Amniotic stem cell (primary cell): ENCODE data around the gene CYP21A2.
A peak's percentile ranks its signal among the peaks of the same experiment; 100 is the strongest.

ENCODE experiments used
- DNase-seq: peaks from one replicate; lab custom pipeline; 2025; lab: John Stamatoyannopoulos, UW

Gene CYP21A2

GRCh38 chr6:32083812-32084768 is 45.9 kb downstream of the CYP21A2 start:
- DNase-seq = no peak

- no peak for DNase-seq
These were observed 46.6 kb downstream of the CYP21A2 start for GRCh38 chr6:32084780-32085179.

DNA sequence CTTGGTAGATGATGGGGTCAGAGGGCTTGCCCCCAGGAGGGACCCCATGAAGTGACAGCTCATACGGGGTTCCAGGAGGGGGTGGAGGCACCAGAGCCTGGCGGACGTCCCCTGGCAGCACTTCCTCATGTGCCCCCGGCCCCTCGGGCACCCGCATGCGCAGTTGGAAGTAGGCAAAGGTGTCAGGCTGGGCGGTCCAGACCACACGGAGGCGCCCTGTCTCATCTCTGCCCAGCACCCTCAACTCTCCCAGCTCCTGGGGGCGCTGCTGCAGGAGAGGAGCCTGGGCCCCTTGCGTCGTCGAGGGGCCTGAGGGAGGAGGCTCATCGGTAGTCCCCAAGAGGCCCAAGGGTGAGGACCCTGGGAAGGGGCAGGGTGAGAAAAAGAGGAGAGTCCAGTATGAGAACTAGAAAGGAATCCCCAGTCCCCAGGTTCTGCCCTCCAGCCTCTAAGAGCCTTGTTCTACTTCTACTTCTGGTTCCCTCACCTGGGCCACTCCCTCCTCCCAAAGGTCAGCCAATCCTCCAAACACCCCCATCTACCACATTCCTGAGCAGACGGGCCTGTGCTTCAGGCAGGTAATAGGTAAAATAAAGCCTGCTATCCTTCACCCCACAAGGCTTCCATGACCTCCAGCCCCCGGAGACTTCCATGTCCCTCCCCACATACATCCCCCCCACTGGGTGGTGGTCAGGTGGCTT is 47.7 kb downstream of the CYP21A2 start:
- no peak for DNase-seq

GRCh38 chr6:32086661-32087573 is 48.7 kb downstream of the CYP21A2 start:
- DNase-seq = peak; percentile 6

- DNase-seq = peak; percentile 31
These were observed 49.6 kb downstream of the CYP21A2 start for GRCh38 chr6:32087574-32088486.

GRCh38 chr6:32088487-32089049 is 50.4 kb downstream of the CYP21A2 start:
- DNase-seq = no peak

- DNase-seq = no peak
These were observed 51.0 kb downstream of the CYP21A2 start for GRCh38 chr6:32089082-32089828.
